Right renal cortex interstitium (tissue), 3 donors: ENCODE results near the gene ZFP64. TPM values are rescaled to one million over a fixed set of nuclear protein-coding genes. Genes with fewer than 3 reads are reported as not detected.
"Not testable (repeated sequence)": the region's sequence is repeated elsewhere in the genome, so short reads cannot be mapped to it uniquely, and the experiment has no call there.

ENCODE experiments used
- DNase-seq, 3 donors: peaks; one replicate each; pipeline ENCODE4 v3.0.0-alpha.2; 2013; ENCODE audit warnings: low read depth in 3 of 3, low spot score in 2 of 3
- polyA plus RNA-seq, 3 donors: library from polyadenylated mRNA; unstranded; fragments of 120-200 nt; gene quantifications; one replicate each; pipeline ENCODE4 v1.2.1, GENCODE V29; 2013; ENCODE audit not compliant: insufficient read length in 3 of 3

ZFP64 gene
- polyA plus RNA-seq, 3 donors: 19.9 to 21.2 (median 21.1) TPM

DNA sequence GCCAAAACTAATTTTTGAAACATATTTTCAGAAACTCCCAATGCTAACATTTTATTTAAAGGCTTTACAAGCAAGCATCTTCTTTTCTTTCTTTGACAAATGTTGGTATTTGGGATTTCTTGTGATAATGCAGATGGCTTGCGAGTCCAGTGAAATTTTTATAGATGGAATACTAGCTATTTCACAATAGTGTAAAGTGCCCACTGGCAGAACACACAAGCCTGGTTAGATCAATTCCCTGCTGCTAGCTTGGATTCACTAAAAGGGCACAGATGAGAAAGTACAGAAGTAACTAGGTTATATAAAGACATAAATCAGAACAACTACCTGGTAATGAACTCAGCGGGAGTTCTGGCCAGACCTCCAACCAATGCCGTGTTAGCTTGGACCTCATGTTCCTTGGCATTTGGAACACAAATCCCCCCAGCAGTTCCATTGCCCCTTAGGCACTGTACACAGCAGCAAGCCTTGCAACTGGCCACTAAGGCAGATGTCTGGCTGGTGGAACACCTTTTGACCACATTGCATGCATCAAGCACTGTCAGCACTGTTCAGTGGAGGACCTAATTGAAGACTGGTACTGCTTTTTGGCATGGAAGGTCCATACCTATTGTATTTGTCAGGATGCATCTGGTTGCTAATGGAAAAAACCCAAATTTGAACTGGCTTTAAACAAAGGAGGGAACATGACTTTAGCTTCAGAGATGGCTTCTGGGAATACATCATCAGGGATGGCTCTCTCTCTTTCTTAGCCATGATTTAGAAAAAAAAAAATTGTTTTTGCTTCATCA is 15.6 kb upstream of the ZFP64 start:
- no peak for DNase-seq

DNA sequence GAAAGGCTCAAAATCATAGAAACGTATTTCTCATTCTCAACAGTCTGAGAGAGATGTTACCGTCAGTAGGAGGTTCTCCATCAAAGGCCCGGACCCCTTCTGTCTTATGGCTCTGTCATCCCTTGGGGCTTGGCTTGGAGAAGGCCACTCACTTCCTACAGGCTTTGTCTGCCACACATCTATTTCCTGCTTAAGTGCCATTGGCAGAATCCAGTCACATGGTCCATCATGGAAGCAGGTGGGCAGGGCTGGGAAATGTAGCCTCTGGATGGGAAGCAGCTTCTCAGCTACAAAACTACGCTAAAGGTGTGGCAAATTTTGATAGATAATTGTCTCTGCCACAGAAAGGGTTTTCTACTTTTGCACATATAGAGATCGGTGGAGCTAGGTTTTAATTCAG is 12.6 kb upstream of the ZFP64 start:
- no peak for DNase-seq

- DNase-seq: no peak
Measured at GRCh38 chr20:52201395-52201794, 9.8 kb upstream of the ZFP64 start.

DNA sequence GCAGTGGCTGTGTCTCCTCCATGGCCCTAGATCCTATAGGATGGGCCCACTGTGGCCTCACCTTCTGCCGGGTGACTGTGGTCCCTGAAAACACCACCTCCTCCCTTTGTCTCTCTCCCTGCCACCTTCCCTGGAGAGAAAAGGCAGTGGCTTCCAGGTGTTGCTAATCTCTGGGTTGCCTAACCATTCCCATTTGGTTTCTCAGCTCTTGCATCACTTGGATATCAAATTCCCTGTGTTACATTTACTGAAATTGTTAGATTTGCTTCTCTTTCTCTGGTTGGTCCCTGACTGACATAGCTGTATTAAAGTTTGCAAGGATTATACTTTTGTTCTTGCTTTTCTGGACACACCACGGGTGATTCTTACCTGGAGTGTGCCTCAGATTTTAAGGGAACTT is 9.3 kb upstream of the ZFP64 start:
- no peak for DNase-seq

DNA sequence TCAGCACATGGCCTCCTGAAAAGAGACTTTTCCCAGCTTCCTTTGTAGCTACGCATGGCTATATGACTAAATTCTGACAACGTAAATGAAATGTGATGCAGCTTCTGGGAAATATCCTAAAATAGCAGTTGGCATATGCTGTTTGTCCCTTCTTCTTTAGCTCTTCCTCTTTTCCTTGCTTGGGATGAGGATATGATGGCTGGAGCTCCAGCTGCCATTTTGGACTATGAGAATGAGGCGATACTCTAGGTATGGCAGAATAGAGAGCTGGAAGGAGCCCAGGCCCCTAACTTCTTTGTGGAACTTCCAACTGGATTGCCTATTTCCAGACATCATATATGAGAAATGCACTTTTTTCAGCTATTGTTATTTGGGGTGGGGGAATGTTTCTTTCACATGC is 5.3 kb upstream of the ZFP64 start:
- DNase-seq: no peak

GRCh38 chr20:52193886-52194545 is 2.4 kb upstream of the ZFP64 start:
- DNase-seq: no peak

DNA sequence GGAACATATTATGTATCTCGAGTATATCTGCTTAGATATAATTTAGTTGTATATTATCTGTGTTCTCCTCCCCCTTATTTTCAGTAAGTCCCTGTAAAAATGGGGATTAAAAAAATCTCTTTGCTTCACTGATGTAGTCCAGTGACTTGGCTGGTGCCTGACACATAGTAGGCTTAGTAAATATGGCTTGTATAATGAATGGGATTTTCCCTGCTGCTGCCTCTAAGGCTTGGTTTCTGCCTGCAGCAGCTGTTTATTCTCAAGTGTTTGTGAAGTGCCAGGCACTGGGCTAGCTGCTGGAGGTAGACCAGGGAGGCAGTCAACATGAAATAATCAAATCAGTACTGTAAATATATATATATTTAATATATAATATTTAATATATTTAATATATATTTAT is 1.6 kb upstream of the ZFP64 start:
- no peak for DNase-seq

DNA sequence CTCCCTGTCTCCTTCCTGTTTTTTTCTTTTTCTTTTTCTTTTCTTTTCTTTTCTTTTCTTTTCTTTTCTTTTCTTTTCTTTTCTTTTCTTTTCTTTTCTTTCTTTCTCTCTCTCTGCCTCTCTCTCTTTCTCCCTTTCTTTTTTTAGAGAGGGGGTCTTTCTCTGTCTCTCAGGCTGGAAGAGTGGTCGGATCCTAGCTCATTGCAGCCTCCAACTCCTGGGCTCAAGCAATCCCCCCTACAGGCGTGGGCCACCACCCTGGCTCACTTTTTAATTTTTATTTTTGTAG is 1.1 kb upstream of the ZFP64 start:
- DNase-seq: not testable (repeated sequence)

DNA sequence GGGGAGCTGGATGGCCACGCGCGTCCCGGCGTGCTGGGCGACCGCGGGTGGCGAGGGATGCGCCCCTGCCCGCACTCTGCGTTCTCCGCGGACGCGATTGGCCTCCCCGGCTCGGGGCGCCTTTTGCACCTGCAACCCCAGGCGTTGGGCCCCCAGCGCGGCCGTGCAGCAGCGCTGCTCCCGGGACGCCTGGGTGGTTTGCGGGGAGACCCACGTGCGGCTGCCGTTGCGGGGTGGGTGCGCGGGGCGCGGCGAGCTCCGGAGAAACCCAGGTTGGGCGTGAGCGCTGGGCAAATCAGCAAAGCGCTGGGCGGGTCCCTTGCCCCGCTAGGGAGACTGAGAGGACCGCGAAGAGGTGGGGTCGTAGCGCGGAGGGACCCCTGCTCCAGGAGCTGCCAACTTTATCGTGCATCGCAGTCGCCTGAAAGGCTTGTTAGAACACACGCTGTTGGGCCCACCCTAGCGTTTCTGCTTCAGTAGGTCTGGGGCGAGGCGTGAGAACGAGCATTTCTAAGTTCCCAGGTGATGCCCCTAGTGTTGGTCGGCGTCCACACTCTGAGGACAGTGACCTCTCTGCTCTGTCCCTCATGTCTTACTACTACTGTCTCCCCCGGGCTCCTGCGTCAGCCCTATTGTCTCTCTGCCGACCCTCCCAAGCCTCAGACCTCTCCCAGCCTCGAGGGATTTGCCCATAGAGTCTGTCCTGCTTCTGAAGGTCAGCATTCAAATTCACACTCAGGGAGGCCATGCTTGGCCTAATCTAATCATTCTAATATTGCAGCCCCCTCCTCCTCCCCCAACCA is 538 bp upstream of the ZFP64 start:
- peak; percentile 17 to 38 (median 18) for DNase-seq

DNA sequence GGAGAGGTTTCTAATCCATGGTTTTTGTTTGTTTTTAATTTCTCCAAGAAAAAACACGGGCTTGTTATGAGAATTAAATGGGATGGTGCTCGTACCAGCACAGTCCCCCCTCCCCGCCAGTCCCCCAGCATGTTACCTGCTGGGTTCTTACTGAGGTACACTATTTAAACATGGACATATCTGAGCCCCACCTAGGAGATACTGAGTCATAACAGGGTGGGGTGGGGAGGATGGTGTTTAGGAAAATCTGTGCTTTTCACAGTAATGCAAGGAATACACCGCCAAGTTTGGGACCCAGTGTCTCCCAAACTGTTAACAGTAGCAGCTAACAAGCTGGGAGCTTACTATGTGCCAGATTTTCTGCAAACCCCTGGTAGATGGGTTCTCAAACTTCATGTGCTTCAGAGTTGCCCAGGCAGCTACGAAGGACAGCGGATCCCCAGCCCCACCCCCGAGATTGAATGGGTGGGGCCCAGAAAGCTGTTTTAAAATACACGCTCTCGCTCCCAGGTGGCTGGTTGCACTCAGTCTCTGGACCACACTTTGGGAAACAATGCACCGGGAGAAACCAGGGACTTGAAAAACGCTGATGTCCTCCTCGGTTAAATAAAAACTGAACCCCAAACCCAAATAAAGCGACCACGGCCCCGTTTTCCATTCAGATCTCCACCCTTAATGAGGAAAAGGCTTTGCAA is 995 bp downstream of the ZFP64 start:
- DNase-seq: peak; percentile 17 to 23 (median 18)

DNA sequence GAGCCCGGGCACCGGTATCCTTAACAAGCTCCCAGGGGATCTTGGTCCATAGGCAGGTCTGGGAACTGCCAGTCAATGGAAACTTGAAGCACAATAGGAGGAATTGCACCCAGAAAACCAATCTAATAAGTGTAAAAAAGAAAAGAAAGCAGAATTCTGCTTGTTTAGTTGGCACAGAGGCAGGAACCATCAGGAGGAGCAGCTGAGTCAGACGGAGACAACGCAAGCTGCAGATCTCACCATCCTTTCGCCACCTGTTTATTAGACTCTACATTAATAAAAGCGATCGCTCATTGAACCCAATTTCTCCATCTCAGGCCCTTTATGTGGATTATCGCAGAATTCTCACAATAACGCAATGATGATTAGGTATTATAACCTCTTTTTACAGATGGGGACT is 9.8 kb downstream of the ZFP64 start:
- DNase-seq: no peak

- DNase-seq: no peak
Measured at GRCh38 chr20:52180180-52180840, 11.3 kb downstream of the ZFP64 start.

GRCh38 chr20:52179331-52180179 is 12.0 kb downstream of the ZFP64 start:
- DNase-seq: no peak

- no peak for DNase-seq
Measured at GRCh38 chr20:52178691-52179090, 12.9 kb downstream of the ZFP64 start.

GRCh38 chr20:52175840-52176239 is 15.7 kb downstream of the ZFP64 start:
- DNase-seq: no peak

DNA sequence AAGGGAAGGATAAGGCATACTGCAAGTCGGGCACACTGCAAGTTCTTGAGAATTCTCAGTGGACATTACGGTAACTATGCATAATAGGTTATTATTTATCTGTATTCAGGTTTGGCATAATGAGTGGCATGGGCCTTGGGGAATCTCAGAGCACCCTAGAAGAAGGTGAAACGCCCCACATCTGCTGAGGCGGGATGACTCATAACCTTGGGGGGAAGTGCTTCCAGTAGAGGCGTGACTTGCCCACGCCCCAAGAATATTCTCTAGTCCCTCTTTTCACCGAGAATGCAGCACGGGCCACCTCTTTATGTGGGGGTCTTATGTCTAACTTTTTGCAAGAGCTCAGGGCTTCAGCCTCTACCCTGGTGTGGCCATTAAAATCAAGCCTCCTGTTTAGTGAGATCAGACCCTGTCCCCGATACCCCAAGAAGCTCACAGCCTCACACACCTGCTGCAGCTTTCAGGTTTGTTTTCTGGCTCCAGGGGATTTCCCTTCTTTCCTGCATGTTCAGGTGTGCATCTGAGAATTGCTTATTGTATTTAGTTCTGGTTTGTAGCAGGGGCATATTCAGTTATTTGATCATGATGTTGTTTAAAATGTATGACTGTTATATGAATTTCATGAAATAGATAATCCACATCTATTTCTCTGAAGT is 19.1 kb downstream of the ZFP64 start:
- DNase-seq: no peak

- DNase-seq: no peak
Measured at GRCh38 chr20:52171025-52171424, 20.6 kb downstream of the ZFP64 start.

DNA sequence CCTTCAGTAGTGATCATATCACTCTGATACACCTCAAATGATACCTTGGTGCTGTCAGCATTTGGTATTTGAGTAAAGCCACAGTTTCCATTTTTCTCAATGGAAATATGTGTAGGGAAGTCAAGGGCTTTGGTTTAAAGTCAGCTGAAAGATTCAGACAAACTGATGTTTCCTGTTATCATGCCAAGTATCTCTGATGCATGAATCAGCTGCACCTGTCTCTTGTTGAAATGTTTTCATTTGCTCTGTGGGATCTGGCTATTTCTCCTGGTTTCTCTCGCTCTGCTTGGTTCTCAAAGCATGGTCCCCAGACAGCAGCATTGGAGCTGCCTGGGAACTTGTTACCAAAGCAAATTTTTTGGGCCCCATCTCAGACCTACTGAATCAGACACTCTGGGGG is 23.5 kb downstream of the ZFP64 start:
- no peak for DNase-seq

GRCh38 chr20:52167232-52167840 is 24.2 kb downstream of the ZFP64 start:
- DNase-seq: no peak
